SK-N-SH (cell line): ENCODE results near the gene MAML3. TPM values are rescaled to one million over a fixed set of nuclear protein-coding genes. Genes with fewer than 3 reads are reported as not detected.
A peak's percentile ranks its signal among the peaks of the same experiment; 100 is the strongest.

Experiments used
- CTCF ChIA-PET: fragments of 300-600, 350-600 bp; formaldehyde crosslinking; extraction: SDS; loops from one replicate; lab custom pipeline; 2021; lab: Yijun Ruan, JAX
- POLR2A ChIA-PET: fragments of 350-600 bp; sonication (Branson Sonifier 250); formaldehyde crosslinking; extraction: SDS; loops from one replicate; lab custom pipeline; 2020; ENCODE audit warnings: antibody characterized with exemption, inconsistent platforms; lab: Yijun Ruan, JAX
- DNase-seq: peaks from one replicate; pipeline ENCODE4 v3.0.0; 2012
- H2AFZ ChIP-seq: fragments of 200-600 bp; sonication (generic); 2 replicates; pipeline ENCODE4 v1.8.1; 2016; ENCODE audit warnings: antibody characterized with exemption, mild to moderate bottlenecking, low read depth
- H3F3A ChIP-seq: fragments of 200-600 bp; sonication (generic); replicated peaks from 2 replicates; pipeline ENCODE3; 2016; ENCODE audit warnings: antibody characterized with exemption, mild to moderate bottlenecking; ENCODE audit not compliant: insufficient read depth
- H3K27ac ChIP-seq, 2 experiments: fragments of 200-500 bp in 1 of 2; fragments of 200-600 bp in 1 of 2; sonication (Bioruptor generic) in 1 of 2; sonication (generic), shearing (Covaris generic) in 1 of 2; 2 replicates each; pipeline versions ENCODE4 v1.5.1 to v1.6.1; 2014 to 2016; ENCODE audit warnings: low read depth in 2 of 2, inconsistent platforms in 1 of 2, low read length in 1 of 2, mild to moderate bottlenecking in 1 of 2, mixed read lengths in 1 of 2
- H3K27me3 ChIP-seq: fragments of 200-600 bp; sonication (generic), shearing (Covaris generic); 2 replicates; pipeline ENCODE4 v1.6.1; 2016; ENCODE audit warnings: mixed run types; ENCODE audit not compliant: insufficient read depth
- H3K36me3 ChIP-seq, 2 experiments: fragments of 200-500 bp in 1 of 2; fragments of 200-600 bp in 1 of 2; sonication (Bioruptor generic) in 1 of 2; sonication (generic) in 1 of 2; replicated peaks in 1 of 2; 2 replicates each; pipeline versions ENCODE3 to v1.5.1; 2014 to 2016; ENCODE audit warnings: low read length in 1 of 2, mild to moderate bottlenecking in 1 of 2; ENCODE audit not compliant: insufficient read depth in 2 of 2, control insufficient read depth in 1 of 2
- H3K4me1 ChIP-seq, 2 experiments: fragments of 200-500 bp in 1 of 2; fragments of 200-600 bp in 1 of 2; sonication (Bioruptor generic) in 1 of 2; sonication (generic), shearing (Covaris generic) in 1 of 2; 2 replicates each; pipeline versions ENCODE4 v1.5.1 to v1.6.1; 2014 to 2016; ENCODE audit warnings: low read depth in 1 of 2, low read length in 1 of 2, mixed run types in 1 of 2; ENCODE audit not compliant: insufficient read depth in 2 of 2, control insufficient read depth in 1 of 2
- H3K4me2 ChIP-seq: fragments of 200-600 bp; sonication (generic), shearing (Covaris generic); 2 replicates; pipeline ENCODE4 v1.6.1; 2017; ENCODE audit warnings: mixed run types
- H3K4me3 ChIP-seq, 2 experiments: fragments of 200-500 bp in 1 of 2; fragments of 200-600 bp in 1 of 2; sonication (Bioruptor generic) in 1 of 2; sonication (generic), shearing (Covaris generic) in 1 of 2; 2 replicates each; pipeline versions ENCODE4 v1.5.1 to v1.8.1; 2014 to 2016; ENCODE audit warnings: low read depth in 2 of 2, inconsistent platforms in 1 of 2, low read length in 1 of 2, mild to moderate bottlenecking in 1 of 2, mixed read lengths in 1 of 2, moderate library complexity in 1 of 2
- H3K79me2 ChIP-seq: fragments of 200-600 bp; sonication (generic); 2 replicates; pipeline ENCODE4 v1.8.1; 2017; ENCODE audit warnings: mild to moderate bottlenecking; ENCODE audit not compliant: insufficient read depth
- H3K9ac ChIP-seq: fragments of 200-600 bp; sonication (generic); 2 replicates; pipeline ENCODE4 v1.6.1; 2017; ENCODE audit warnings: mixed run types
- H3K9me2 ChIP-seq: fragments of 200-600 bp; sonication (generic); 2 replicates; pipeline ENCODE4 v1.6.1; 2017; ENCODE audit warnings: mixed run types
- H3K9me3 ChIP-seq: fragments of 200-600 bp; sonication (generic); 2 replicates; pipeline ENCODE4 v1.6.1; 2017; ENCODE audit warnings: mixed run types, mild to moderate bottlenecking, moderate library complexity
- H4K20me1 ChIP-seq: fragments of 200-600 bp; sonication (generic); 2 replicates; pipeline ENCODE4 v1.6.1; 2017; ENCODE audit warnings: mild to moderate bottlenecking, mixed run types; ENCODE audit not compliant: insufficient read depth
- FOSL2 ChIP-seq: IDR thresholded peaks from 2 replicates; pipeline ENCODE4 v1.4.0; 2012; ENCODE audit warnings: low read depth, mild to moderate bottlenecking, moderate library complexity, borderline replicate concordance
- GABPA ChIP-seq: IDR thresholded peaks from 2 replicates; pipeline ENCODE4 v1.4.0; 2012; ENCODE audit warnings: low read depth, mild to moderate bottlenecking
- NFIC ChIP-seq: IDR thresholded peaks from 2 replicates; pipeline ENCODE4 v1.4.0; 2012; ENCODE audit warnings: borderline replicate concordance
- RAD21 ChIP-seq: IDR thresholded peaks from 2 replicates; pipeline ENCODE4 v1.6.1; 2012; ENCODE audit warnings: mild to moderate bottlenecking, low read length
- SIN3A ChIP-seq: IDR thresholded peaks from 2 replicates; pipeline ENCODE4 v1.6.1; 2012; ENCODE audit warnings: low read depth, mild to moderate bottlenecking, low read length, moderate library complexity, borderline replicate concordance
- TCF12 ChIP-seq: IDR thresholded peaks from 2 replicates; pipeline ENCODE4 v1.4.0; 2012
- TEAD4 ChIP-seq: IDR thresholded peaks from 2 replicates; pipeline ENCODE4 v1.4.0; 2012; ENCODE audit warnings: mild to moderate bottlenecking, borderline replicate concordance; ENCODE audit not compliant: insufficient read depth
- WGBS: methylation state at CpG from one replicate; pipeline ENCODE4 v1.1.6; 2017; ENCODE audit warnings: low lambda C conversion rate; 5-methylcytosine and 5-hydroxymethylcytosine counted together
- polyA plus RNA-seq, 3 experiments: library from polyadenylated mRNA; depleted of rRNA; stranded (reverse); fragments of >200 nt; gene quantifications; 2 replicates each; pipeline ENCODE4 v1.2.3, GENCODE V29; 2012
- TF ChIP-seq, protein P1 (sequence below): IDR thresholded peaks from 2 replicates; pipeline ENCODE4 v1.4.0; 2012; ENCODE audit warnings: low read depth
- TF ChIP-seq, protein P2 (sequence below): IDR thresholded peaks from 2 replicates; pipeline ENCODE4 v1.6.1; 2012; ENCODE audit warnings: mild to moderate bottlenecking, low read depth, low read length, moderate library complexity

MAML3 gene
- polyA plus RNA-seq, 1 of the 3 experiments (the other 2 are of a cell fraction): 5.3 TPM

DNA sequence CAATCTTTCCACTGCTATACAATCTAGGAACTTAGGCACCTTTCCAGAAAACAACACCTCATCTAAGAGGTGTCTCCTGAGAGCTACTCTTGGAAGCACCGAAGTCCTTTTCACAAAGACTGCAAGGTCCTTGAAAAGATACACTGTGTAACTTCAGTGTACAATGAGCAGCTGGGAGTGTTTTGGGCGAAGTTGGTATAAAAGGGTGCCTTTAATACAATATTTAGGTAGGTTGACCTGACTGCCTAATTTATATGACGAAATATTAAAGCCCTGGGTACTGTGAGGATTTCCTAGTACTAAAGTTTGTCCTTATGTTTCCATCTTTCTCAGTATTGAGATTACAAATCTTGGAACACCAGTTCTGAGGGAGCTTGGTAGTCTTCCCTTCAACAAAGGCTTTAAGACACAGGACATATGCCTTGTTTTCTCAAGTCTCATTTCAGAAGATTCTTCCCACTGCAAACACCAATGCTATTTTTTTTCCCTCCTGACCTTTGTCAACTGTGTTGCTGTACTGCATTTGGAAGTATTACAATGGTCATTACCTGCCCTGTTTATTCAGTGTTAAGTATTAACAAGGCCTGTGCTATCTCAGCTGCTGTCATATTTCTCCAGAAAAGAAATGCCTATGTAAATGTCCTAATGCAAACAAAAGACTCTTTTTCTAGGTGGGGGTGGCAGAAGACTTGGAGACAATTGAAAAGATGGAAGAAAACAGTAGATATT is 134.2 kb downstream of the MAML3 start:
- CTCF ChIA-PET: interaction anchor here (1.2 kb wide), 1 partner anchor 9 kb away, joined by 4 read pairs; no protein-coding TSS in a partner anchor
- no peaks in the 10 kb centered on the region for H4K20me1 ChIP-seq
- no peak overlapping the region for H3K9ac ChIP-seq
- peaks cover 14 to 21% of the 10 kb centered on the region in 2 experiments; a peak in 3 of 4 replicates for H3K4me1 ChIP-seq
- TF ChIP-seq GABPA (no peak), TCF12 (0 out of 2 replicates have a peak, but pooled peaks have one; percentile 5), NFIC (no peak), SIN3A (no peak)
- TF ChIP-seq, protein P1, sequence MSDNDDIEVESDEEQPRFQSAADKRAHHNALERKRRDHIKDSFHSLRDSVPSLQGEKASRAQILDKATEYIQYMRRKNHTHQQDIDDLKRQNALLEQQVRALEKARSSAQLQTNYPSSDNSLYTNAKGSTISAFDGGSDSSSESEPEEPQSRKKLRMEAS: no peak
- DNase-seq: no peak
- peak overlapping the region; percentile 1 to 70; a peak in 2 of 4 replicates for H3K27ac ChIP-seq
- H3K4me2 ChIP-seq: no peak overlapping the region
- H3K27me3 ChIP-seq: no peaks in the 10 kb centered on the region
- H3K79me2 ChIP-seq: no peaks in the 10 kb centered on the region; the same call in 1 of the 2 replicates
- H3F3A ChIP-seq: no peaks in the 10 kb centered on the region
- 82% methylated on average over 3 of the region's 3 CpGs for WGBS
- 0 out of 2 replicates have a peak, but pooled peaks cover 6% of the 10 kb centered on the region for H3K9me3 ChIP-seq
- no peaks in the 10 kb centered on the region for H3K9me2 ChIP-seq
- no peak overlapping the region for H3K4me3 ChIP-seq
- POLR2A ChIA-PET: no interaction called here
- H3K36me3 ChIP-seq: no peaks in the 10 kb centered on the region
- H2AFZ ChIP-seq: no peak overlapping the region

DNA sequence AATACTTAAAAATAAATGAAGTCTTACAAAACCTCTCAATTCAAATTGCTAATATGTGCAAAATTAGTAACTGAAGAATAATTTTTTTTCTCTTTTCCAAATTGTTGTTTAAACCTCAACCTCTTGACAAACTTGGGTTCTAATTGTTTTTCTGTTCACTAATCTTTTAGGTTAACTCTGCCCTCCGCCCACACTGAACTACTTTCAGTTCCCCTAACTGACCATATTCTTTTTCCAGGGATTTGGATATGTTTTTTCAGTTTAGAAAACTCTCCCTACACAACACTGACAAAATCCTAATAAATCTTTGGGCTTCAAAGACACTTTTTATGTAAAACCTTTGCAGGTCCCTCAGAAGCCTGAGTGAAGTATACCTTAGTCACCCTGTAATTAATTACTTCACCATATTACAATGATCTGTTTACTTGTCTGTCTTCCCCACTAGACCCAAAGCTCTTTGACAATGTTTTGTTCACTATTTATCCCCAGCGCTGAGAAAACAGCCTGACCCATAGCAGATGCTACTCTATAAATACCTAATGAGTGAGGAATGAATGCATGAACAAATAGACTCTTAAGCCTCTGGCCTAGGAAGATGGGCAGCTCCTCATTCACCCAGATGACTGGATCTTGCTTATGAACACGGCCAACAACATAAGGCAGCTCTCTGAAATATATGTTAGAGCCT is 134.9 kb downstream of the MAML3 start:
- Histone ChIP-seq H3K4me2 (no peak overlapping the region), H3K4me1 (peaks cover 14 to 21% of the 10 kb centered on the region in 2 experiments; a peak in 3 of 4 replicates), H3K36me3 (no peaks in the 10 kb centered on the region), H3K27ac (peak overlapping the region in 1 of 2 experiments; percentile 70; a peak in 2 of 4 replicates), H3K9me2 (no peaks in the 10 kb centered on the region), H3F3A (no peaks in the 10 kb centered on the region), H2AFZ (no peak overlapping the region), H3K79me2 (no peaks in the 10 kb centered on the region; the same call in 1 of the 2 replicates), H3K27me3 (no peaks in the 10 kb centered on the region), H3K9ac (no peak overlapping the region), H3K4me3 (no peak overlapping the region), H4K20me1 (no peaks in the 10 kb centered on the region), H3K9me3 (0 out of 2 replicates have a peak, but pooled peaks cover 6% of the 10 kb centered on the region)
- ChIA-PET POLR2A (no interaction called here), CTCF (interaction anchor here (1.2 kb wide), 1 partner anchor 9 kb away, joined by 4 read pairs; no protein-coding TSS in a partner anchor)
- 90% methylated on average over 3 of the region's 3 CpGs for WGBS
- TF ChIP-seq TEAD4: no peak
- TF ChIP-seq FOSL2: no peak
- TF ChIP-seq, protein P2, sequence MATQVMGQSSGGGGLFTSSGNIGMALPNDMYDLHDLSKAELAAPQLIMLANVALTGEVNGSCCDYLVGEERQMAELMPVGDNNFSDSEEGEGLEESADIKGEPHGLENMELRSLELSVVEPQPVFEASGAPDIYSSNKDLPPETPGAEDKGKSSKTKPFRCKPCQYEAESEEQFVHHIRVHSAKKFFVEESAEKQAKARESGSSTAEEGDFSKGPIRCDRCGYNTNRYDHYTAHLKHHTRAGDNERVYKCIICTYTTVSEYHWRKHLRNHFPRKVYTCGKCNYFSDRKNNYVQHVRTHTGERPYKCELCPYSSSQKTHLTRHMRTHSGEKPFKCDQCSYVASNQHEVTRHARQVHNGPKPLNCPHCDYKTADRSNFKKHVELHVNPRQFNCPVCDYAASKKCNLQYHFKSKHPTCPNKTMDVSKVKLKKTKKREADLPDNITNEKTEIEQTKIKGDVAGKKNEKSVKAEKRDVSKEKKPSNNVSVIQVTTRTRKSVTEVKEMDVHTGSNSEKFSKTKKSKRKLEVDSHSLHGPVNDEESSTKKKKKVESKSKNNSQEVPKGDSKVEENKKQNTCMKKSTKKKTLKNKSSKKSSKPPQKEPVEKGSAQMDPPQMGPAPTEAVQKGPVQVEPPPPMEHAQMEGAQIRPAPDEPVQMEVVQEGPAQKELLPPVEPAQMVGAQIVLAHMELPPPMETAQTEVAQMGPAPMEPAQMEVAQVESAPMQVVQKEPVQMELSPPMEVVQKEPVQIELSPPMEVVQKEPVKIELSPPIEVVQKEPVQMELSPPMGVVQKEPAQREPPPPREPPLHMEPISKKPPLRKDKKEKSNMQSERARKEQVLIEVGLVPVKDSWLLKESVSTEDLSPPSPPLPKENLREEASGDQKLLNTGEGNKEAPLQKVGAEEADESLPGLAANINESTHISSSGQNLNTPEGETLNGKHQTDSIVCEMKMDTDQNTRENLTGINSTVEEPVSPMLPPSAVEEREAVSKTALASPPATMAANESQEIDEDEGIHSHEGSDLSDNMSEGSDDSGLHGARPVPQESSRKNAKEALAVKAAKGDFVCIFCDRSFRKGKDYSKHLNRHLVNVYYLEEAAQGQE: no peak
- TF ChIP-seq RAD21: no peak
- DNase-seq: no peak
